ENCODE data around the gene NFE2L1.

NFE2L1 gene

DNA sequence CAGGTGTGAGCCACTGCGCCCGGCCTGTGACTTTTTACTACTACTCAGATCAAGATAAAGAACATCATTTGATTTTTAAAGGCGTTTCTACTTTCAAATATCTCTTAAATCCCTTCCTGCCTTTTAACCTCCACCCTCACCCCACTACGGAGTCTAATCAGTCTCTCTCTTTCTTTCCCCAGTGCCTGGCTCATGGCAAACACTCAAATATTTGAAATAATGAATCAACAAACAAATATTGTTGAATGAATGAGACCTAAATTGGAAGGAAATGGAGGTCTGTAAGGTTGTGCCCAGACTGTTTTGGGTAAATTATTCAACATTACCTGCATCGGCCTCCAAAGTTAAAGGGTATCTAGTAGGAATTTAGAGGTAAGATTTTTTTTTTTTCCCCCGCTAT is 25.3 kb upstream of the NFE2L1 start:
- no peak for DNase-seq (ENCODE audit: low spot score)
- H3K4me3 ChIP-seq (ENCODE audit: severe bottlenecking) = no peak overlapping the region
- H3K9me3 ChIP-seq (ENCODE audit: severe bottlenecking) = no peaks in the 10 kb centered on the region
- H3K36me3 ChIP-seq (ENCODE audit: low read depth) = no peaks in the 10 kb centered on the region
- H3K4me1 ChIP-seq (ENCODE audit: insufficient read depth, poor library complexity, severe bottlenecking) = peaks cover 18% of the 10 kb centered on the region
- peak overlapping the region; percentile 76 for H3K27ac ChIP-seq (ENCODE audit: poor library complexity, severe bottlenecking)
- TF ChIP-seq, protein P1, sequence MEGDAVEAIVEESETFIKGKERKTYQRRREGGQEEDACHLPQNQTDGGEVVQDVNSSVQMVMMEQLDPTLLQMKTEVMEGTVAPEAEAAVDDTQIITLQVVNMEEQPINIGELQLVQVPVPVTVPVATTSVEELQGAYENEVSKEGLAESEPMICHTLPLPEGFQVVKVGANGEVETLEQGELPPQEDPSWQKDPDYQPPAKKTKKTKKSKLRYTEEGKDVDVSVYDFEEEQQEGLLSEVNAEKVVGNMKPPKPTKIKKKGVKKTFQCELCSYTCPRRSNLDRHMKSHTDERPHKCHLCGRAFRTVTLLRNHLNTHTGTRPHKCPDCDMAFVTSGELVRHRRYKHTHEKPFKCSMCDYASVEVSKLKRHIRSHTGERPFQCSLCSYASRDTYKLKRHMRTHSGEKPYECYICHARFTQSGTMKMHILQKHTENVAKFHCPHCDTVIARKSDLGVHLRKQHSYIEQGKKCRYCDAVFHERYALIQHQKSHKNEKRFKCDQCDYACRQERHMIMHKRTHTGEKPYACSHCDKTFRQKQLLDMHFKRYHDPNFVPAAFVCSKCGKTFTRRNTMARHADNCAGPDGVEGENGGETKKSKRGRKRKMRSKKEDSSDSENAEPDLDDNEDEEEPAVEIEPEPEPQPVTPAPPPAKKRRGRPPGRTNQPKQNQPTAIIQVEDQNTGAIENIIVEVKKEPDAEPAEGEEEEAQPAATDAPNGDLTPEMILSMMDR (IDR thresholded peaks at IDR 0.05; ENCODE audit: poor library complexity, severe bottlenecking) = no peak
- ATAC-seq (ENCODE audit: low read depth) = no peak
- H3K27me3 ChIP-seq (ENCODE audit: insufficient read depth, poor library complexity, severe bottlenecking) = no peaks in the 10 kb centered on the region

DNA sequence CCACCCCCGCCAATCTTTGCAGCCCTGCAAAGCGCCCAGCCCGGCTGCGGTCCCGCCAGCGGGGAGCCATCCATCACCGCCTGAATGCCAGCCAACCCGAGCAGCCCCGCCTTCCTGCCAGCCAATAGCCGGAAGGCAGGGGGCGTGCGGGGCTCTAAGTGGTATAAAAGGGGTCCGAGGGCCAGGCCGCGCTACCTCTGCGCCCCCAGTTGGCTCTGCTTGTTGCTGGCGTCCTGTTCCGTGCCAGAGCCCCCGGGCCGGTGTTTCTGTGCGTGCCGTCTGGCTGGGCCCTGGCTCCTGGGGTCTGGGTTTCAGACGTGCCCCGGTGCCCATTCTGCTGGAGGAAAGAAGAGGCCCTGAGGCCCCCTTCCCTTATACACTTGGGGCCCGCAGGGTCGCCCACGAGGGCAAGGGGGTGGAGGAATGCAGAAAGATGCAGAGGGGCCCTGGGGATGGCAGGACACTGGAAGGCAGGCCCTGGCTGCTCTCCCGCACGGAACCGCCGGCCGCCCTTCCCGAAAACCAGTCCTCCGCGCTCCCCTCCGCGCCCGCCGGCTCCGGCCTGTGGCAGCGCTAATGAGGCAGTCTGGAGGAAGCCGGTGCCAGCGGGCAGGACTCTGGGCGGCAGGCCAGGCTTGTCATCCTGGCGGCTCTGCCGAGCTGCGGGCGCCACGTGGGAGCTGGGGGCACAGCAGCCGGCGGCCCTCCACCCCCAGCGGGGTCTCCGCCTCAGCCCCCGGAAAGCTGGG is 24.6 kb upstream of the NFE2L1 start:
- Histone ChIP-seq H3K4me3 (ENCODE audit: severe bottlenecking) (peak overlapping the region; percentile 29), H3K36me3 (ENCODE audit: low read depth) (no peaks in the 10 kb centered on the region), H3K4me1 (ENCODE audit: insufficient read depth, poor library complexity, severe bottlenecking) (peaks cover 18% of the 10 kb centered on the region), H3K9me3 (ENCODE audit: severe bottlenecking) (no peaks in the 10 kb centered on the region), H3K27ac (ENCODE audit: poor library complexity, severe bottlenecking) (peak overlapping the region; percentile 76), H3K27me3 (ENCODE audit: insufficient read depth, poor library complexity, severe bottlenecking) (no peaks in the 10 kb centered on the region)
- DNase-seq (ENCODE audit: low spot score) (peak; percentile 92), ATAC-seq (ENCODE audit: low read depth) (peak; percentile 57)
- TF ChIP-seq, protein P1 (IDR thresholded peaks at IDR 0.05; ENCODE audit: poor library complexity, severe bottlenecking) = peak; percentile 41

DNA sequence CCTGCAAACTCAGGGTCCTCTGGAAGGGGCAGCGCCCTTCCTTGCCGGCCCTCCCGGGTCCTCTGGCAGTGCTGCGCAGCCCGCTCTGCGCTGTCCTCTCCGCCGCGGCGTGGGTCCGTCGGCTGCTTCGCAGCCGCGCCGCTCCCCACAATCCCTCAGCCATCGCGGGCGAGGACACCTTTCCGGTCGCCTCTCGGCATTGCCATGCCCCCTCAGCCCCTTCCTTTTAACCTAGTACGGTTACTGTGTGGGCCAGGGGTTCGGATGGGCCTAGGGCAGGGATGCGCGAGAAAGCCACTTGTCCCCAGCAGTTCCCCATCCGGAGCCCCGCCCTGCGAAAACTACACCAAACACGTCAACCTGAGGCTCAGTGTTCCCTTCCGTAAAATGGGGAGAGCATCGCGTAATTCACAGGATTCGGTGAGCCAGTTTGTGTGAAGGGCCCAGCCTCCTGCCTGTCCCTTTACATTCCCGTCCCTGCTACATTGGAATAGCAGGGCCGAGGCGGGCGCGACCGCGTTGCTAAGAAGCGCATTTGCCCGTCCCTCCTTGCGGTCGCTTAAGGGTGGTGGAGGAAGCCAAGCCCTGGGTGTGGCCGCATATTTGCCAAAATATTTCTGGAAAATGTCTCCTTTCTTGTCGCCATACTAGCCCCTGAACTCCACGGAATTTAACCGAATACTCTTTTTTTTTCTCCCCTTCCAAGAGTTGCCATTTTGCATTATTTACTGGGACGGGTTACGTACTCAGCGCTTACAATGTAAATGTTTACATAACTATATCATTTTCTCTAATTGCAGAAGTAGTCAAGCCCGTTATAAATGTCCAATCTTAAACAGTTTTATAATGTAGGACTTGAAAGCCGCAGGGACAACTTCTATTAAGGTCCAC is 23.8 kb upstream of the NFE2L1 start:
- TF ChIP-seq, protein P1 (IDR thresholded peaks at IDR 0.05; ENCODE audit: poor library complexity, severe bottlenecking) = no peak
- Histone ChIP-seq H3K4me3 (ENCODE audit: severe bottlenecking) (peak overlapping the region; percentile 29), H3K4me1 (ENCODE audit: insufficient read depth, poor library complexity, severe bottlenecking) (peaks cover 18% of the 10 kb centered on the region), H3K27me3 (ENCODE audit: insufficient read depth, poor library complexity, severe bottlenecking) (no peaks in the 10 kb centered on the region), H3K27ac (ENCODE audit: poor library complexity, severe bottlenecking) (peak overlapping the region; percentile 76), H3K9me3 (ENCODE audit: severe bottlenecking) (no peaks in the 10 kb centered on the region), H3K36me3 (ENCODE audit: low read depth) (no peaks in the 10 kb centered on the region)
- DNase-seq (ENCODE audit: low spot score) (peak; percentile 78), ATAC-seq (ENCODE audit: low read depth) (peak; percentile 7)

DNA sequence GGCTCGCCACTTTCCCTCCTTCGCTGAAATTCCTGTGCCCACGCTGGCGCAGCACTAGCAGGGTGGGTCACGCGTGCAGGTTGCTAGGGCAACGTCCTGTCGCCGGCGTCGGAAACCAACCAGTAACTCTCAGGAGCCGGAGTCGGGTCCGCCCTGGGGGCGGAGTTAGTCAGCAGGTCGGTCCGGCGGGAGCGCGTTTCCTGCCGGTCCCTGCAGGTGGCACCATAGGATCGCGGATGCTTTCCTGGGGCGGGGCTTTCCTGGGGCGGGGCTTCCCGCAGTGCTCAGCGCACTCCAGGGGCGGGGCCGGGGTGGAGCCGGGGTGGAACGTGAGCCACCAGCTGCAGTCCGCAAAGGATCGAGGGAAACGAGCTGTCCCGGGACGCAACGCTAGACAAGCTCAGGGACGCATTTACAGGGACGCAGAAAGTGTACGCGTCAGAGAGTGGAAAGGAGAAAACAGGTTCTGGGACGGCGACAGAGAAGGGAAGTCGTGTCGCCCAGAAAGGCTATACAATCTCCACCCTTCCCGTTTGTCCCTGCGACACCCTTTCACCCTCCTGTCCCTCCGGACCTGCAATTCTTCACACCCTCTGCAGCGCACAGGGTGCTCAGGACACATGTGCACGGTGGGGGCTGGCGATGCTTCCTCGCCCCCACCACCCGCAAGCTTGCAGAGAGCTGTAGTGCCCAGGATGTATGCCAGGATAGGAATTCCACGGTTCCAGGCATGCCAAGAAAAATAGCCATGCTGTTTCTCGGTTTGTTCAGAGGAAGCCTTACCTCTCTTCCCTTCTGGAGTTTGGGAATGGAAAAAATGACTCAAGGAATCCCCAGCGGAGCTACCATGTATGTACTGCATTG is 22.9 kb upstream of the NFE2L1 start:
- peak; percentile 64 for ATAC-seq (ENCODE audit: low read depth)
- Histone ChIP-seq H3K36me3 (ENCODE audit: low read depth) (no peaks in the 10 kb centered on the region), H3K27ac (ENCODE audit: poor library complexity, severe bottlenecking) (peak overlapping the region; percentile 76), H3K27me3 (ENCODE audit: insufficient read depth, poor library complexity, severe bottlenecking) (no peaks in the 10 kb centered on the region), H3K4me1 (ENCODE audit: insufficient read depth, poor library complexity, severe bottlenecking) (peaks cover 18% of the 10 kb centered on the region), H3K4me3 (ENCODE audit: severe bottlenecking) (peak overlapping the region; percentile 29), H3K9me3 (ENCODE audit: severe bottlenecking) (no peaks in the 10 kb centered on the region)
- TF ChIP-seq, protein P1 (IDR thresholded peaks at IDR 0.05; ENCODE audit: poor library complexity, severe bottlenecking) = peak; percentile 95
- DNase-seq (ENCODE audit: low spot score) = peak; percentile 99
